NCI-H2196 treated with DMSO at 0.1 percent for 48 hours (cell line): ENCODE data around the gene PNKD.

Experiments used
- DNase-seq: peaks from one replicate; lab custom pipeline; 2025; ENCODE audit not compliant: unreplicated experiment; lab: John Stamatoyannopoulos, UW

The PNKD gene

GRCh38 chr2:218256612-218257350 is 13.5 kb upstream of the PNKD start:
- no peak for DNase-seq

- no peak for DNase-seq
These were observed 12.8 kb upstream of the PNKD start for GRCh38 chr2:218257390-218257981.

- no peak for DNase-seq
These were observed 11.0 kb upstream of the PNKD start for GRCh38 chr2:218259099-218259961.

- DNase-seq, result no peak
These were observed 10.2 kb upstream of the PNKD start for GRCh38 chr2:218260166-218260565.

- DNase-seq, result no peak
These were observed 9.4 kb upstream of the PNKD start, which contains the start of gene GPBAR1 for GRCh38 chr2:218260742-218261422. GPBAR1 (plus strand) TSS chr2:218261015; CDS start chr2:218262725, 1,710 bp downstream.

GRCh38 chr2:218261423-218262236 is 8.7 kb upstream of the PNKD start:
- no peak for DNase-seq

GRCh38 chr2:218262237-218262600 is 8.1 kb upstream of the PNKD start:
- no peak for DNase-seq

GRCh38 chr2:218262631-218263586 is 7.4 kb upstream of the PNKD start:
- no peak for DNase-seq

GRCh38 chr2:218263817-218264641 is 6.3 kb upstream of the PNKD start:
- DNase-seq, result no peak

GRCh38 chr2:218264773-218265561 is 5.4 kb upstream of the PNKD start:
- DNase-seq, result no peak

- no peak for DNase-seq
These were observed 4.7 kb upstream of the PNKD start for GRCh38 chr2:218265626-218266025.

GRCh38 chr2:218266316-218266979 is 3.9 kb upstream of the PNKD start:
- DNase-seq, result no peak

GRCh38 chr2:218267259-218267658 is 3.1 kb upstream of the PNKD start:
- DNase-seq, result no peak

GRCh38 chr2:218270721-218271486 is 585 bp downstream of the PNKD start:
- DNase-seq, result no peak

- DNase-seq, result no peak
These were observed 1.1 kb downstream of the PNKD start for GRCh38 chr2:218271487-218271797.

GRCh38 chr2:218271865-218272530 is 1.7 kb downstream of the PNKD start:
- no peak for DNase-seq
